NOMO-1 (cell line): ENCODE results near the gene AP5Z1.
"Not testable (repeated sequence)": the region's sequence is repeated elsewhere in the genome, so short reads cannot be mapped to it uniquely, and the experiment has no call there.

ENCODE experiments used
- DNase-seq, 2 experiments: peaks; one replicate each; lab custom pipeline; 2025; ENCODE audit not compliant: unreplicated experiment in 2 of 2; lab: John Stamatoyannopoulos, UW

AP5Z1 gene

GRCh38 chr7:4787541-4787940 is 12.1 kb downstream of the AP5Z1 start:
- no peak for DNase-seq

GRCh38 chr7:4787947-4788626 is 12.7 kb downstream of the AP5Z1 start:
- no peak for DNase-seq

DNA sequence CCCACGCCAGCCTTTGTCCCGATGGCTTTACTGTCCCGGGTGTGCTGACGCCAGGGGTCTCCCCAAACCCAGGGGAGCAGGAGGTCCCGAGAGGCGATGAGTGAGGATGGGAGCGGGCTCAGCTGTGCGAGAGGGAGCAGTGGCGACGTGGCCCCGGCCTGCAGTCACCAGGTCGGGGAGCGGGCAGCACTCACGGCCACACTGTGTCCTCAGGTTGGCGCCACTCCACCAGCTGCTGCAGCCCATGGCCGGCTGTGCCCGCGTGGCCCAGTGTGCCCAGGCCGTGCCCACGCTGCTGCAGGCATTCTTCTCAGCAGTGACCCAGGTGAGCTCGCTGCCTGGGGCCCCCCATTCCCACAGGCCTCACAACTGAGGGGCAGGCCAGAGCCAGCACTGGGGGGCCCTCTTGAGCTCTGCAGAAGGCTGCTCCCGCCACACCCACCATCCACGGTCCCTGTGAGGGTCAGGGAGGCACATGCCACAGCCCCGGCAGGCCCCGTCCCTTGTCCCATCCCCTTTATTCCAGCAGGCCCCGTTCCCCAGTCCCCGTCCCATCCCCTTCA is 13.3 kb downstream of the AP5Z1 start:
- no peak for DNase-seq

GRCh38 chr7:4789194-4790077 is 14.0 kb downstream of the AP5Z1 start:
- DNase-seq, result no peak

DNA sequence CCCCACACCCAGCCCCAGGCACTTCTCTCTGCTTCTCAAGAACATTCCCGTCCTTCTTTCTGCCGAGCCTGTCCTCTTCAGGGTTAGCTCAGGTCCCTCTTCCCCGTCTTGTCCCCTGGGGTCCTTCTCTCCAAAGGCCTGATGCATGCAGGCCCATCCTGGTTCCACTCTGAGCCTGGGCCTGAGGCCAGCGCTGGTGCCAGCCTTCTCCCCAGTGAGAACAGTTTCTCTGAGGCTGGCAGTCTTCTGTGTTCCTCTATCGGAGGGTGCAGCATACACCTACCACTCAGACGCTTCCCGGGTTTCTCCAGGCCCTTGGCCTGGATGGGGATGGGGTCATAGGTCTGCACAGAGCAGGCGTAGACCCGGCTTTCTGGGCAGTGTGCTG is 14.6 kb downstream of the AP5Z1 start:
- DNase-seq, result no peak

GRCh38 chr7:4790516-4790991 is 15.1 kb downstream of the AP5Z1 start:
- no peak for DNase-seq

DNA sequence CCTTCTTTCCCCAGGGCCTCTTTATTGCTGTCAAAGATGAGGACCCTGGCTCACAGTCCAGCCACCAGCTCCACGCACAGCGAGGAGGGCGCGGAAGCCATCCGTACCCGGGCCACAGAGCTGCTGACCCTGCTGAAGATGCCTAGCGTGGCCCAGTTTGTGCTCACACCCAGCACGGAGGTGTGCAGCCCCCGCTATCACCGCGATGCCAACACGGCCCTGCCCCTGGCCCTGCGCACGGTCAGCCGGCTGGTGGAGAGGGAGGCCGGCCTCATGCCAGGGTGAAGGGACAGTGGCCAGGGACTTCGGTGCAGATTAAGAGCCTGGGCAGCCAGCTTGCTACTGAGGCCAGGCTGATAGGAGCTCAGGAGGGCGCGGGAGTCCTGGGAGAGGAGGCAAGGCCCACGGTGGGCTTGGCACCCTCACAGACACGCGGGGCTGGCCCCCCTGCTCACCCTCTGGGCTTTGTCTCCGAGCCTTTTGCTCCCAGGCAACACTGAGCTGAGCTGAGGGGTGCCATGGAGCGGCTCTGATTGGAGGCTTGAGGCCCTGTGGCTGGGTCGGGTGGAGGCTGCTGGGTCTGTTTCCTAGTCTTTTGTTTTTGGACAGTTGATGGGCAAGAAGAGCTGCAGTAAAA is 15.8 kb downstream of the AP5Z1 start:
- no peak for DNase-seq

GRCh38 chr7:4791738-4792536 is 16.5 kb downstream of the AP5Z1 start:
- no peak for DNase-seq

- DNase-seq, result no peak
Observed at GRCh38 chr7:4792537-4793126, 17.2 kb downstream of the AP5Z1 start.

GRCh38 chr7:4793385-4793993 is 18.1 kb downstream of the AP5Z1 start:
- not testable (repeated sequence) for DNase-seq

DNA sequence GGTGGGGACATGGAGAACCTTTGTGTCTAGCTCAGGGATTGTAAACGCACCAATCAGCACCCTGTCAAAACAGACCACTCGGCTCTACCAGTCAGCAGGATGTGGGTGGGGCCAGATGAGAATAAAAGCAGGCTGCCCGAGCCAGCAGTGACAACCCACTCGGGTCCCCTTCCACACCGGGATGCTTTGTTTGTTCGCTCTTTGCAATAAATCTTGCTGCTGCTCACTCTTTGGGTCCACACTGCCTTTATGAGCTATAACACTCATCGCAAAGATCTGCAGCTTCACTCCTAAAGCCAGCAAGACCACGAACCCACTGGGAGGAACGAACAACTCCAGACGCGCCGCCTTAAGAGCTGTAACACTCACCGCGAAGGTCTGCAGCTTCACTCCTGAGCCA is 18.7 kb downstream of the AP5Z1 start:
- DNase-seq, result not testable (repeated sequence)

- DNase-seq, result no peak
Observed at GRCh38 chr7:4794591-4795350, 19.3 kb downstream of the AP5Z1 start.

DNA sequence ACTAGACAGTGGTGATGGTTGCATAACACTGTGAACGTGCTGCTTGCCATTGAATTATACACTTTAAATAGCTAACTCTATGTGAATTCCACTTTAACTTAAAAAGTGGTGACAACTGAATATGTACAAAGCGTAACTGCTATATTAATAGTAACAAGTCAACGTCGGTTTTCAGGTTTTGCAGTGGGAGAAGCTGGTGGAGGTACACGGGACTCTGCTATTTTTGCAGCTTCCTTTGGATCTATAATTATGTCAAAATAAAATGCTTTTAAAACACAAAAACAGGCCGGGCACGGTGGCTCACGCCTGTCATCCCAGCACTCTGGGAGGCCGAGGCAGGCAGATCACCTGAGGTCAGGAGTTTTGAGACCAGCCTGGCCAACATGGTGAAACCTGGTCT is 21.0 kb downstream of the AP5Z1 start:
- DNase-seq, result no peak

GRCh38 chr7:4797858-4798705 is 22.7 kb downstream of the AP5Z1 start:
- peak; percentile 15 to 53 for DNase-seq

GRCh38 chr7:4798706-4799235 is 23.3 kb downstream of the AP5Z1 start:
- DNase-seq, result no peak

- DNase-seq, result no peak
Observed at GRCh38 chr7:4799508-4800268, 24.3 kb downstream of the AP5Z1 start.

GRCh38 chr7:4800487-4800886 is 25.1 kb downstream of the AP5Z1 start:
- no peak for DNase-seq
